Measurements from ENCODE around the gene CYB5R4. TPM values are rescaled to one million over a fixed set of nuclear protein-coding genes. Genes with fewer than 3 reads are reported as not detected.

The CYB5R4 gene
- total RNA-seq, 2 donors from 2014 or later, result 35.6 to 48.6 TPM

GRCh38 chr6:84007871-84008270 lies 148.4 kb downstream of the CYB5R4 start:
- Mint-ChIP-seq H3K36me3 (ENCODE audit: low read depth) (no peaks in the 10 kb centered on the region), H3K9me3 (no peaks in the 10 kb centered on the region), H3K27ac (no peak overlapping the region), H3K4me1 (no peaks in the 10 kb centered on the region), H3K27me3 (peaks cover 31% of the 10 kb centered on the region), H3K4me3 (no peak overlapping the region)
- ATAC-seq (replicated peaks), result no peak

GRCh38 chr6:84013354-84013753 lies 153.9 kb downstream of the CYB5R4 start:
- H3K27me3 Mint-ChIP-seq, result peaks cover 19% of the 10 kb centered on the region
- H3K36me3 Mint-ChIP-seq (ENCODE audit: low read depth), result no peaks in the 10 kb centered on the region
- H3K4me1 Mint-ChIP-seq, result no peaks in the 10 kb centered on the region
- no peak overlapping the region for H3K27ac Mint-ChIP-seq
- ATAC-seq (replicated peaks), result no peak
- no peak overlapping the region for H3K4me3 Mint-ChIP-seq
- no peaks in the 10 kb centered on the region for H3K9me3 Mint-ChIP-seq

DNA sequence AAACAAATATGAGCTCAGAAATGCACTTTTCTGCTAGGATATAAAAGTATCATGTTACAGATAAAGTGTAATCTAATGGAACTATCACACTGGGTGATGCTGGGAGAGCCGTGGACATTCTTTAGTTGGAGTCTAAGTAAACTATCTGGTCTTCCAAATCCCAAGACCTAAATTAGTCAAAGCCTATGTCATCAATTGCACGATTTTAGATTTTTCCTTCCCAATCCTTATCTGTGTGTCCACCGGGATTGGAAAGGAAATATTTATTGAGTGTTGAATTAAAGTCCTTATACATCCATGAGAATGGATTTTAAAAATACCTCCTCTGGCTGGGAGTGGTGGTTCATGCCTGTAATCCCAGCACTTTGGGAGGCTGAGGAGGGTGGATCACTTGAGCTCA lies 154.4 kb downstream of the CYB5R4 start:
- Mint-ChIP-seq H3K27me3 (peaks cover 25% of the 10 kb centered on the region), H3K36me3 (ENCODE audit: low read depth) (no peaks in the 10 kb centered on the region), H3K9me3 (no peaks in the 10 kb centered on the region), H3K4me1 (no peaks in the 10 kb centered on the region), H3K27ac (no peak overlapping the region), H3K4me3 (no peak overlapping the region)
- ATAC-seq (replicated peaks), result no peak

GRCh38 chr6:84016029-84016428 lies 156.5 kb downstream of the CYB5R4 start:
- no peaks in the 10 kb centered on the region for H3K4me1 Mint-ChIP-seq
- no peak overlapping the region for H3K27ac Mint-ChIP-seq
- ATAC-seq (replicated peaks), result no peak
- H3K27me3 Mint-ChIP-seq, result peaks cover 22% of the 10 kb centered on the region
- no peaks in the 10 kb centered on the region for H3K36me3 Mint-ChIP-seq (ENCODE audit: low read depth)
- no peaks in the 10 kb centered on the region for H3K9me3 Mint-ChIP-seq
- H3K4me3 Mint-ChIP-seq, result no peak overlapping the region

Other genes starting within 250 kb of the CYB5R4 start
- gene SNAP91, start 150.6 kb upstream of the CYB5R4 start, total RNA-seq, result not detected
- not detected for gene RIPPLY2, start 6.3 kb upstream of the CYB5R4 start, total RNA-seq
- gene MRAP2, start 174.1 kb downstream of the CYB5R4 start, total RNA-seq, result under 1 TPM in 1 of 2 donors, not detected in 1; 0.11 TPM

All from activated T-helper 17 cell treated with anti-CD3 and anti-CD28 coated beads, Interleukin-2, amount 50 U/mL, for 72 hours (primary cell).